Central memory CD4-positive, alpha-beta T cell (primary cell): ENCODE data around the gene NFKB1.
"Not testable (repeated sequence)": the region's sequence is repeated elsewhere in the genome, so short reads cannot be mapped to it uniquely, and the experiment has no call there.

Experiments used
- DNase-seq: peaks from one replicate; pipeline ENCODE4 v3.0.0; 2022
- total RNA-seq, 3 experiments: gene quantifications; one replicate each; lab custom pipeline; 2026; lab: John Stamatoyannopoulos, UW

NFKB1 gene, protein sequence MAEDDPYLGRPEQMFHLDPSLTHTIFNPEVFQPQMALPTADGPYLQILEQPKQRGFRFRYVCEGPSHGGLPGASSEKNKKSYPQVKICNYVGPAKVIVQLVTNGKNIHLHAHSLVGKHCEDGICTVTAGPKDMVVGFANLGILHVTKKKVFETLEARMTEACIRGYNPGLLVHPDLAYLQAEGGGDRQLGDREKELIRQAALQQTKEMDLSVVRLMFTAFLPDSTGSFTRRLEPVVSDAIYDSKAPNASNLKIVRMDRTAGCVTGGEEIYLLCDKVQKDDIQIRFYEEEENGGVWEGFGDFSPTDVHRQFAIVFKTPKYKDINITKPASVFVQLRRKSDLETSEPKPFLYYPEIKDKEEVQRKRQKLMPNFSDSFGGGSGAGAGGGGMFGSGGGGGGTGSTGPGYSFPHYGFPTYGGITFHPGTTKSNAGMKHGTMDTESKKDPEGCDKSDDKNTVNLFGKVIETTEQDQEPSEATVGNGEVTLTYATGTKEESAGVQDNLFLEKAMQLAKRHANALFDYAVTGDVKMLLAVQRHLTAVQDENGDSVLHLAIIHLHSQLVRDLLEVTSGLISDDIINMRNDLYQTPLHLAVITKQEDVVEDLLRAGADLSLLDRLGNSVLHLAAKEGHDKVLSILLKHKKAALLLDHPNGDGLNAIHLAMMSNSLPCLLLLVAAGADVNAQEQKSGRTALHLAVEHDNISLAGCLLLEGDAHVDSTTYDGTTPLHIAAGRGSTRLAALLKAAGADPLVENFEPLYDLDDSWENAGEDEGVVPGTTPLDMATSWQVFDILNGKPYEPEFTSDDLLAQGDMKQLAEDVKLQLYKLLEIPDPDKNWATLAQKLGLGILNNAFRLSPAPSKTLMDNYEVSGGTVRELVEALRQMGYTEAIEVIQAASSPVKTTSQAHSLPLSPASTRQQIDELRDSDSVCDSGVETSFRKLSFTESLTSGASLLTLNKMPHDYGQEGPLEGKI
- 228 to 903 (median 464) reads per million in 3 experiments for total RNA-seq

DNA sequence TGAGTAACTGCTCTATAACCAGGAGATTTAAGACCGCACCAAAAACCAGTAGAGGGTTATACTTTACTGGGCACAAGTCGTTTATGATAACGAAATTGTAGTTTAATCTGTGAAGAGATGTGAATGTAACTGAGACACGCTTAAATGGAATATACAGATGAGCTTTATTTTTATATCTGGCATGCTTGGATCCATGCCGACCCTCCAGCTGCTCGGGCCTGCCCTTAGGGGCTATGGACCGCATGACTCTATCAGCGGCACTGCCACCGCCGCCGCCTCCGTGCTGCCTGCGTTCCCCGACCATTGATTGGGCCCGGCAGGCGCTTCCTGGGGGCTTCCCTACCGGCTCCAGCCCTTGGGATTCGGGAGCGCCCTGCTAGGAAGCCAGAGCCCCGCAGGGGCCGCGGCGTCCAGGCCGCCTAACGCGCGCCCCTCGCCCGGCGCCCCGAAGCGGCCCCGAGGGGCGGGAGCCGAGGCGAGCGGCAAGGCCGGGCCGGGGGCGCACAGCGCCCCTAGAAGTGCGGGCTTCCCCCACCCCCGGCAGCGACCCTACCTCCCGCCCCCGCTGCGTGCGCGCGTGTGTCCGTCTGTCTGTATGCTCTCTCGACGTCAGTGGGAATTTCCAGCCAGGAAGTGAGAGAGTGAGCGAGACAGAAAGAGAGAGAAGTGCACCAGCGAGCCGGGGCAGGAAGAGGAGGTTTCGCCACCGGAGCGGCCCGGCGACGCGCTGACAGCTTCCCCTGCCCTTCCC is at the start of gene NFKB1:
TSS of gene NFKB1 (plus strand) at position 664 of the 751 bp plus-strand sequence. CDS start 24,160 bp downstream, outside the sequence.
- DNase-seq: peak; percentile 89

DNA sequence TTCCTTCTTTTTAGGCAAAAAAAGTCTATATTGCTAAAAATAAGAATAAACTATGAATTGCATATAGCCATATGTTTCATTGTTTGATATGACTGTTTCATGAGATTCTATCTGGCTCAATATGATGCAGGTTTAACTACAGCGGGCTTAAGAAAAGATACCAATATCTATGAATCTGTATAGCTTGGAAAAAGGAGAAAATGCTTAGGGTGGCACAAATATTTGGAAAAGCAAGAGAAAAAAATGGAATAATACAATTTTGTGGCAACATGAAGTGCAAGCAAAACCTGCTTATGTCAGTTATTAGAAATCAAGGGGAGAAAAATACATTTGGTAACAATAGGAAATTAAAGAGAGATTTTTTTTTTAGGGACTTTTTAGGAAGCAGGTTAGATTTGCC is 48.3 kb upstream of the NFKB1 start:
- no peak for DNase-seq

DNA sequence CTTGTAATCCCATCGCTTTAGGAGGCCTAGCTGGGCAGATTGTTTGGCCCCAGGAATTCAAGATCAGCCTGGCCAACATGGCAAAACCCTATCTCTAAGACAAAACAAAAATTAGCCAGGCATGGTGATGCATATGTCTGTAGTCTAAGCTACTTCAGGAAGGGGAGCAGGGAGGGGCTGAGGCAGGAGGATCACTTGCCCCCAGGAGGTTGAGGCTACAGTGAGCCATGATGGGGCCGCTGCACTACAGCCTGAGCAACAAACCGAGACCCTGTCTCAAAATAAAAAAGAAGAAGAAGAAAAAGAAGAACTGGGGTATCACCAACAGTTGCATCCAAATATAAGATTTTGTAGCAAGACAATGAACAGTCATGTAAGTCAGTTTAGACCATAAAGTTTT is 47.3 kb upstream of the NFKB1 start:
- DNase-seq: no peak

DNA sequence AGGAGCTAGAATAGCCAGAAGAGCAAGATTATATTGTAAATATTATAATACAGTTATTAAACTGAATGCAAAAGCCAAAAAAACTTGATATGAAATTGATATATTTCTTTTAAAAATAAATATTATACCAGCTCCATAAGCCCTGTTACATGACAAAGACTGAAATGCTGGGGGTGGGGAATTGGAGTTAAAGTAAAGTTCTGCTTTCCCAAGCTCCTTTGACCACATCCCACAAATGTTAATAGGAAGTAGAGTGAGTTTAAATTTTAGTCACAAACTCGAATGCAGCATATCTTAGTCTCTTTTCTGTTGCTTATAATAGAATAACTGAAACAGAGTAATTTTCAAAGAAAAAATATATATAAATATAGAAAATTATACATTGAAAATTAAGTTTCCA is 46.9 kb upstream of the NFKB1 start:
- no peak for DNase-seq

DNA sequence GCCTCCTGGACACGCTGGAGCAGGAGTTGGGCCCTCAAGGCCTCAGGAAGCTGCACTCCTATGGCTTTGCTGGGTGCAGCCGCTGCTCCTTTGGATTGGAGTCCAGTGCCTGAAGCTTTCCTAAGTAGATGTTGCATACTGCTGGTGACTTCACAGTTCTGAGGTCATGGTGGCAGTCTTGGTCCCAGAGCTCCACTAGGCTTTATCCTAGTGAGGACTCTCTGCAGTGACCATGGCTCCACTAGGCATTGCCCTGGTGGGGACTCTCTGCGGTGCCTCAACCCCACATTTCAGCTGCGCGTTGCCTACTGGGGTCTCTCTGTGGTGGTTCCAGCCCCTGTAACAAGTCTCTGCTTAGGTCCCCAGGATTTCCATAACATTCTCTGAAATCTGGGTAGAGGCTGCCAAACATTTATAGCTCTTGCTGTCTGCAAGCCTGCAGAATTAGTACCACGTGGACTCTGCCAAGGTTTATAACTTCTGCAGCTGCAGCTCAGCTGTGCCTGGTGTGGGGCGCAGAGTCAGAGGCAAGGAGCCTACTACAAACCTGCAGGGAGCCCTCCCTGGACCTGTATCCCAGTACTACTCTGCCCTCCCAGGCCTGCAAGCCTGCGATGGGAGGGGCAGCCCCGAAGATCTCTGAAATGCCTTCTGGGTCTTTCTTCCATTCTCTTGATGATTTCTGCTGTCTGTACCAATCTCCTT is 46.0 kb upstream of the NFKB1 start:
- no peak for DNase-seq

DNA sequence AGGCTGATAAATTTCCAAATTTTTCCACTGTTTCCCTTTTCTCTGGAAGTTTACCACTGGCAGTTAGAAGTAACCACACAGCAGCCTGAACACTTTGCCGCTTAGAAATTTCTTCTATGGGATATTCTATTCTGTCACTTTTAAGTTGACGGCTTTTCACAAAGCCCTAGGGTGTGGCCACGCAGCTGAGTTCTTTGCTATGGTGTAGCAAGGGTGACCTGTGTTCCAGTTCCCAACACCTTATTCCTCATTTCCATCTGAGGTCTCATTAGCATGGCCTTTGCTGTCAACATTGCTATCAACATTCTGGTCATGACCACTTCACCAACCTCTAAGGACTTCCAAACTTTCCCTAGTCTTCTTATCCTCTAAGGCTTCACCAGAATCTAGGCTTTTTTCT is 45.4 kb upstream of the NFKB1 start:
- DNase-seq: no peak

DNA sequence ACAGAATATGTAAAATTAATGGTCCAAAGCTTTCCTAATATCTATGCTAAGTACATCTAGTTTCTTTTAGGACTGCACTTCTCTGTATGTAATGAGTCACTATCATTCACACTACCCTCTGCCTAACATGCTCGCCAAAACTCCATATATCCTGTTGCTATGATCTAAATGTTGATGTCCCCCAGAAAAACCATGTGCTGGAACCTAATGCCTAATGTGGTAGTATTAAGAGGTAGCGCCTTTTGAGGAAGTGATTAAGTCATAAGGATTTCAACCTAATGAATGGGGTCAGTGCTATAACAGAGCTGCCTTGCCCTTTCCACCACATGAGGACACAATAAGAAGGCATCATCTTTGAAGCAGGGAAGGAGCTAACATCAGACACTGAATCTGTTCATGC is 34.9 kb upstream of the NFKB1 start:
- DNase-seq: no peak

DNA sequence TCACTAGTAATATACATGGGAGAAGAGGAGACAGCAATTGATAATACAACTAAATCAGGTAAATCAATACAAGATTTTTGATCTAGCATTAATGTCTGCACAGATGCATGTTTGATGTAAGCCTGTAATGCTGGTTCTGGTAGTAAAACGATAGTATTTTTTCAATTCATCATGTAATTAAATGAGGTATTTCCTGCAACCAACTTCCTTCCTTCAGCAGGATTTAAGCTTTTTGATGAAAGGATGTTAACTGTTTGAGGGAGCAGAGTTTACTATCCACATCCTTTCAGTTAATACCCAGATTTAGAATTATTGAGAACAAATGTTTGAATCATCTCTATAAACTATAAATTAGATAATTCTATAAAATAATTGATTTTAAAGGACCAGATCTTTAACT is 31.4 kb upstream of the NFKB1 start:
- peak; percentile 20 for DNase-seq

DNA sequence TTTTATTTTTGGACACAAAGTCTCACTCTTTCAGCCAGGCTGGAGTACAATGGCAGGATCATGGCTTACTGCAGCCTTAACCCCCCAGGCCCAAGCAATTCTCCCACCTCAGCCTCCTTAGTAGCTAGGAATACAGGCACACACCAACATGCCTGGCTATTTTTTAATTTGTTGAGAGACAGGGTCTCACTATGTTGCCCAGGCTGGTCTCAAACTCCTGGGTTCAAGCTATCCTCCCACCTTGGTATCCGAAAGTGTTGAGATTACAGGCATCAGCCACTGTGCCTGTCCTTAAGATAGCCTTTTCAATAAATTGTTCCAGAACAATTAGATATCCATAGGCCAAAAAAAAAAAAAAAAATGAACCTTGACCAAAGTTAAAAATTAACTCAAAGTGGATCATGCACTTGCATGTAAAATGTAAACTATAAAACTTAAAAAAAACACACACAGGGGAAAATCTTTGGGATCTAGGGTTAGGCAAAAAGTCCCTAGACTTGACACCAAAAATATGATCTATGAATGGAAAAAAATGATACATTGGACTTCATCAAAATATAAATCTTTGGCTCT is 28.6 kb upstream of the NFKB1 start:
- DNase-seq: no peak

DNA sequence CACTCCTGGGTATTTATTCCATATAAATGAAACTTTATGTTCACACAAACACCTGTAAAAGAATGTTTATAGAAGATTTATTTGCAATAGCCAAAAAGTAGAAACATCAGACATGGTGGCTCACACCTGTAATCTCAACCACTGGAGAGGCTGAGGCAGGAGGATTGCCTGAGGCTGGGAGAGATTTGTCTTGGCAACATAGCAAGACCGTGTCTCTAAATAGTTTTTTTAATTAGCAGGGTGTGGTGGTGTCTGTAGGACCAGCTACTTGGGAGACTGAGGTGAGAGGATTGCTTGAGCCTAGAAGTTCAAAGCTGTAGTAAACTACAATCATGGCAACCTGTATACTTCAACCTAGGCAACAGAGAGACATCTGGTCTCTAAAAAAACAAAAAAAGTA is 27.7 kb upstream of the NFKB1 start:
- no peak for DNase-seq

DNA sequence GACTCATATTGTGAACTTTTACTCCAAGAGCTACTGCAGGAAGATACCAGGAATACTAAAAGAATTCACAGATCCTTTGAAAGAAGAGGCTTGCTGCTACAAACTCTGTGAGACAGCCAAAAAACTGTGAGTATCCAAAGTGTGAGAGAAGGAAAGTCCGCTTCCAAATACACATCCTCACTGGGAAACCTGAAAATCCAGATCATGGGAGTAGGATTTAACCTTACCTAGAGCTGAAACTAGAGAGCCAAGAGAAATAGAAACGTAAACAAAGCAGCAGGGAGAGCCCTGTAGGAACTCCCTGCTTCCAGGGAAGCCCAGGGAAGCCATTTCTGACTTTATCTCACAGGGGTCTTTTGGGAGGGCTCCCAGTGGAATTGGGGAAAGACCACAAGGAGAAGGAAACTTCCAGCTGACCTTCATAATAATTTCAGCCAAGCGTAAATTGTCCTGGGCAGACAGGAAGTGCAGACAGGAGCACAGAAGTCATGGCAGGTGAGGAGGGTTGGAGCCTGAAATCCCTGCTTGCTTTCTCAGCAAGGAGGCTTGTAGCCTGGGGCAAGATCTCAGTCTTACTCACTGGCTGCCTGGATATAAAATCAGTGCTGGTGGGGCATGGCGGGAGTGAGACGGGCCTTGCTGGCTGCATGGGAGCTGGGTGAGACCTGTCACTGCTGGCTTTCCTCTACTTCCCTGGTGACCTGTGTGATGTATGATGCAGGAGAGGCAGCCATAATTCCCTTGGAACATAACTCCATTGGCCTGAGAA is 26.2 kb upstream of the NFKB1 start:
- DNase-seq: no peak

DNA sequence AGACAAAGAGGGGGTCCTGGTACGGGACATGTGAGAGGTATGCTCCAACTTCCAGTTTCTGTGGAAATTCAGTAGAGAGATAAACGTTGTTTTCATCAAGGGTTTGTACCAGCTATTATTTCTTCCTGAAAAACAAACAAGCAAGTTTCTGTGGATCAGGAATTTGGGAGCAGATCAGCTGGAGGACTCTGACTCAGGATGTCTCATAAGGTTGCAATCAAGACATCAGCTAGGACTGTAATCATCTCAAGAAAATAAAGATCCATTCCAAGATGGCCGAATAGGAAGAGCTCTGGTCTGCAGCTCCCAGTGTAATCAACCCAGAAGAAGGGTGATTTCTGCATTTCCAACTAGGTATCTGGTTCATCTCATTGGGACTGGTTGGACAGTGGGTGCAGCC is 23.5 kb upstream of the NFKB1 start:
- DNase-seq: no peak

DNA sequence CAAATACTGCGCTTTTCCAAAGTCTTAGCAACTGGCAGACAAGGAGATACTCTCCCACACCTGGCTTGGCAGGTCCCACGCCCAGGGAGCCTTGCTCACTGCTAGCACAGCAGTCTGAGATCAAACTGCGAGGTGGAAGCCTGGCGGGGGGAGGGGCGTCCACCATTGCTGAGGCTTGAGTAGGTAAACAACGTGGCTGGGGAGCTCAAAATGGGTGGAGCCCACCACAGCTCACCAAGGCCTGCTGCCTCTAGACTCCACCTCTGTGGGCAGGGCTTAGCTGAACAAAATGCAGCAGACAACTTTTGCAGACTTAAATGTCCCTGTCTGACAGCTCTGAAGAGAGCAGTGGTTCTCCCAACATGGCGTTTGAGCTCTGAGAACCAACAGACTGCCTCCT is 23.0 kb upstream of the NFKB1 start:
- DNase-seq: no peak

DNA sequence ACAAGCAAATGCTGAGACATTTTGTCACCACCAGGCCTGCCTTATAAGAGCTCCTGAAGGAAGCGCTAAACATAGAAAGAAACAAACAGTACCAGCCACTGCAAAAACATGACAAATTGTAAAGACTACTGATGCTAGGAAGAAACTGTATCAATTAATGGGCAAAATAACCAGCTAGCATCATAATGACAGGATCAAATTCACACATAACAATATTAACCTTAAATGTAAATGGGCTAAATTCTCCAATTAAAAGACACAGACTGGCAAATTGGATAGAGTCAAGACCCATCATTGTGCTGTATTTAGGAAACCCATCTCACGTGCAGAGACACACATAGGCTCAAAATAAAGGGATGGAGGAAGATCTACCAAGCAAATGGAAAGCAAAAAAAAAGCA is 21.3 kb upstream of the NFKB1 start:
- not testable (repeated sequence) for DNase-seq

DNA sequence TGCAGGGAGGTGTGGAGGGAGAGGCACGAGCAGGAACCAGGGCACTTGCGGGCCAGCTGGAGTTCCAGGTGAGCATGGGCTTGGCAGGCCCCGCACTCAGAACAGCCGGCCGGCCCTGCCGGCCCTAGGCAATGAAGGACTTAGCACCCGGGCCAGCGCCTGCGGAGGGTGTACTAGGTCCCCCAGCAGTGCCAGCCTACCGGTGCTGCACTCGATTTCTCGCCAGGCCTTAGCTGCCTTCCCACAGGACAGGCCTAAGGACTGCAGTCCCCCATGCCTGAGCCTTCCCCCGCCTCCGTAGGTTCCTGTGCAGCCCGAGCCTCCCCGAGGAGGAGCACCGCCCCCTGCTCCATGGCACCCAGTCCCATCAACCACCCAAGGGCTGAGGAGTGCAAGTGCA is 18.0 kb upstream of the NFKB1 start:
- DNase-seq: no peak

DNA sequence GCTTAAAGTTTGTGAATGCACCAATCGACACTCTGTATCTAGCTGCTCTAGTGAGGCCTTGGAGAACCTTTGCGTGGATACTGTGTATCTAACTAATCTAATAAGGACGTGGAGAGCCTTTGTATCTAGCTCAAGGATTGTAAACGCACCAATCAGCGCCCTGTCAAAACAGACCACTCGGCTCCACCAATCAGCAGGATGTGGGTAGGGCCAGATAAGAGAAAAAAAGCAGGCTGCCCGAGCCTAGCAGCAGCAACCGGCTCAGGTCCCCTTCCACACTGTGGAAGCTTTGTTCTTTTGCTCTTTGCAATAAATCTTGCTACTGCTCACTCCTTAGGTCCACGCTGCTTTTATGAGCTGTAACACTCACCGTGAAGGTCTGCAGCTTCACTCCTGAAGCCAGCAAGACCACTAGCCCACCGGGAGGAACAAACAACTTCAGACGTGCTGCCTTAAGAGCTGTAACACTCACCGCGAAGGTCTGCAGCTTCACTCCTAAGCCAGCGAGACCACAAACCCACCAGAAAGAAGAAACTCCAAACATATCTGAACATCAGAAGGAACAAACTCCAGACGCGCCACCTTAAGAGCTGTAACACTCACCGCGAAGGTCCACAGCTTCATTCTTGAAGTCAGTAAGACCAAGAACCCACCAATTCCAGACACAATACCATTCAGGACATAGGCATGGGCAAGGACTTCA is 17.0 kb upstream of the NFKB1 start:
- not testable (repeated sequence) for DNase-seq

DNA sequence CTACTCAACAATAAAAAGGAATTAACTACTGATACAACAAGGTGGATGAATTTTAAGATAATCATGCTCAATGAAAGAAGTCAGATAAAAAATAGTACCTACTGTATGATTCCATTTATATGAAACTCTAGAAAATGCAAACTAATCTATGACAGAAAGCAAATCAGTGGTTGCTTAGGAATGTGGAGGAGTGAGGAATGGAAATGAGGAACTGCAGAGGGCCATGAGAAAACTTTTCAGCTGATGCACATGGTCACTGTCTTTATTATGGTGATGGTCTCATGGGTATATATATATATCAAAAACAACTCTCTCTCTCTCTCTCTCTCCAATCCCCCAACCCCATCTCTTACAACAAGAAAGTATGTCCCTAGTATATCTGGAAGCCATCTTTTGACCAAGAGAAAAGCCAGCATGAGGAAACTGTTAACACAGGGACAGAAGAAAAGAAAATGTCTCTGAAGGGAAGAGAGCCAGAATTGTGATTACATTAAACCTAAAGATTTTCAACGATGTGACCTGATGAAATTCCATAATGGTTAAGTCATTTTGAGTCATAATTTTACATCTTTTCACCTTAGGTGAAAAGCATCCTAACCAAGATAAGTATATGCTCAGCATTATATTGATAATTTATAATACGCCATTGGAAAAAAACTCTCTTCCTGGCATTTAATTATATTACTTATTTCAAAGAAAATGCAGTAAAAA is 8.5 kb upstream of the NFKB1 start:
- DNase-seq: no peak

DNA sequence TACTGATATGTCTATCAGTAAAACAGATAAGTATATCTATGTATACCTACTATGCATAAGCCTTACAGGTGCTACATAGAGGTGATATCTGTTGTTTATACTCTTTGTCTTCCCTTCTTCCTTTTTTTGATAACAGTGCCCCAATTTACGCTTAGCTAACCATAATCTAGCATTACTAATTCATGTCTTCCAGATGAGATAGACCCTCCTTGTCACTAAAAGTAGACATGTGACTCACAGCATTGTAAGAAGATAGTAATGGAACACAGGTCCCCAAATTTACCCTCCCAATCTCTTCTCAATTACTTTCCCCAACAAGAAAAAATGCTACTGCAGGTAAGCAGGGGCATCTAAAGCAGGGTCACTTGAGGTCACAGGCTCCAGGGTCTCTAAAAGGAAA is 7.9 kb upstream of the NFKB1 start:
- DNase-seq: no peak

DNA sequence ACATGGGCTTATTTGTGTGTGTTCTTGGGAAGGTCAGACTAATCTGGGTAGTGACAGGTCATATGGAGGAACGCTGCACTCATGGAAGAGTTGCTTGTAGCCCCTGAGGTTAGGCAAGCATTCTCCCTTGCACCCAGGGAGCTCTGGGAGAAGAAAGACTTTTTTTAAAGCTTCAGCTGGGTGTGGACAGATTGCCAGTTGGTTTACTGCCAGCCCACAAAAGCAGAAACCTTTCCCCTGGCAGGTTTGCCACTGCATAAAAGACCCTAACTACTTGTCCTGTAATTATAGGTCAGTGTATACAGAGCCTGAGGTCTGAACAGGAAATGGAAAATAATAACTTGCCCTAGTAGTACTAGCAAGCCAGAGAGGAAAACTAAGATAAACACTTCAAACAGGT is 7.4 kb upstream of the NFKB1 start:
- DNase-seq: no peak

DNA sequence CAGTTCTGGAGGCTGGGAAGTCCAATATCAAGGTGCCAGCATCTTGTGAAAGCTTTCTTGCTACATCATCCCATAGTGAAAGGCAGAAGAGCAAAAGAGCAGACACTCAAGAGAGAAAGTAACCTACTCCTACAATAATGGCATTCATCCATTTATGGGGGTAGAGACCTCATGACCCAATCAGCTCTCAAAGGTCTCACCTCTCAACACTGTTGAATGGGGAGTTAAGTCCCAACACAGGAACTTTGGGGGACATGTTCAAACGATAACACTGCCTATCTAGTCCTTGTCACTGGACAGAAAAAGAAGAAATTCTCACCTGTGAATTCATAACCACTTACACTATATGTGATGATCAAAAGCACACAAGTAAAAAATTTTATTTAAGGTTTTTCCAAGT is 6.6 kb upstream of the NFKB1 start:
- DNase-seq: no peak
